ENCODE measurements around the gene CHMP5. TPM values are rescaled to one million over a fixed set of nuclear protein-coding genes. Genes with fewer than 3 reads are reported as not detected.
A peak's percentile ranks its signal among the peaks of the same experiment; 100 is the strongest.

CHMP5 gene
- total RNA-seq, 4 donors from 2014 or later = 48.0 to 77.2 (median 65.2) TPM

DNA sequence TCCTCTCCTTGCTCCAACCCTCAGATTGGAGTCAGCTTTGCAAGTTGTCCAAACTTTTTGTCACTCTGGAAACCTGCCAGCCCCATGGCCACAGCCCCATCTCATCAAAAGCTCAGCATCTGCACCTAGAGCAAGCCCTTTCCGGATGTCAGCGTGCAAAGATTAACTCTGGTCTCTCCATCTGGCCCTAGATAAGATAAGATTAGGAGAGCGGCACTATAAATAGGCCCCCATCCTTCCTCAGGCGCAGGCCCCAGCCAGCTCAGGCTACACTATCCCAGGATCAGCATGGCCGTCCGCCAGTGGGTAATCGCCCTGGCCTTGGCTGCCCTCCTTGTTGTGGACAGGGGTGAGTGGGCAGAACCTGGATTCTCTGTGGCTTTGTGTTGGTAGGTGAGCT lies 24.9 kb upstream of the CHMP5 start, which contains the start of gene SPINK4:
Gene SPINK4 (plus strand): TSS at position 247 of the 400 bp plus-strand sequence. CDS start 42 bp downstream, at position 289.
- intact Hi-C loops (cut with DNase I) = no loop called here
- DNase-seq (ENCODE audit: extremely low spot score) = no peak
- H3K36me3 ChIP-seq = no peaks in the 10 kb centered on the region

DNA sequence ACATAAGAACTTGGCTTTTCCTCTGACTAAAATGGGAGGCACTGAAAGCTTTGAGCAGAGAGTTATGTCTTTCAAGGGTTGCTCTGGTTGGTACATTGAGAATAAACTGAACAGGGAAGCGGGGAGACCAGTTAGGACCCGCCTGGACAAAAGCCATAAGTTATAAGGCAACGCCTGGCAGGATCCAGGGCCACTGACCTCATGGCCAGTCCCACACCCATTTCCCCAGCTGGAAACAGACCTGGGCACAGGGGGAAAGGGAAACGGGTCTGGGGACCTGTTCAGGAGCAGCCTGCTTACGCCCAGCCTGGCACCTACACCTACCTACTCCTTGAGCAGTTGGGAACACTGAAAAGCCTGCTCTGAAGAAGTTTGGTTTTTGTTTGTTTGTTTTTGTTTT lies 23.6 kb upstream of the CHMP5 start:
- no peak for DNase-seq (ENCODE audit: extremely low spot score)
- H3K4me1 ChIP-seq = peaks cover 0 to 7% (median 0%) of the 10 kb centered on the region in 4 donors
- WGBS = 80% methylated on average over 5 of the region's 5 CpGs
- TF ChIP-seq EP300 (IDR thresholded peaks at IDR 0.05) (no peak), POLR2A (IDR thresholded peaks at IDR 0.05; ENCODE audit: low read depth) (no peak), POLR2AphosphoS5 (IDR thresholded peaks at IDR 0.05) (no peak)
- TF ChIP-seq, protein P1, sequence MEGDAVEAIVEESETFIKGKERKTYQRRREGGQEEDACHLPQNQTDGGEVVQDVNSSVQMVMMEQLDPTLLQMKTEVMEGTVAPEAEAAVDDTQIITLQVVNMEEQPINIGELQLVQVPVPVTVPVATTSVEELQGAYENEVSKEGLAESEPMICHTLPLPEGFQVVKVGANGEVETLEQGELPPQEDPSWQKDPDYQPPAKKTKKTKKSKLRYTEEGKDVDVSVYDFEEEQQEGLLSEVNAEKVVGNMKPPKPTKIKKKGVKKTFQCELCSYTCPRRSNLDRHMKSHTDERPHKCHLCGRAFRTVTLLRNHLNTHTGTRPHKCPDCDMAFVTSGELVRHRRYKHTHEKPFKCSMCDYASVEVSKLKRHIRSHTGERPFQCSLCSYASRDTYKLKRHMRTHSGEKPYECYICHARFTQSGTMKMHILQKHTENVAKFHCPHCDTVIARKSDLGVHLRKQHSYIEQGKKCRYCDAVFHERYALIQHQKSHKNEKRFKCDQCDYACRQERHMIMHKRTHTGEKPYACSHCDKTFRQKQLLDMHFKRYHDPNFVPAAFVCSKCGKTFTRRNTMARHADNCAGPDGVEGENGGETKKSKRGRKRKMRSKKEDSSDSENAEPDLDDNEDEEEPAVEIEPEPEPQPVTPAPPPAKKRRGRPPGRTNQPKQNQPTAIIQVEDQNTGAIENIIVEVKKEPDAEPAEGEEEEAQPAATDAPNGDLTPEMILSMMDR (IDR thresholded peaks at IDR 0.05) = no peak
- H3K27ac ChIP-seq (replicated peaks in 1 of 4) = no peak overlapping the region
- no peaks in the 10 kb centered on the region for H3K9me3 ChIP-seq
- no peak overlapping the region for H3K4me3 ChIP-seq
- no peaks in the 10 kb centered on the region for H3K36me3 ChIP-seq
- peaks cover 0 to 7% (median 0%) of the 10 kb centered on the region in 4 donors for H3K27me3 ChIP-seq
- intact Hi-C loops (cut with DNase I) = no loop called here

More for the DNA sequence above, 24.9 kb upstream of the CHMP5 start, which contains the start of gene SPINK4:
- peaks cover 0 to 7% (median 0%) of the 10 kb centered on the region in 4 donors for H3K4me1 ChIP-seq
- H3K9me3 ChIP-seq = no peaks in the 10 kb centered on the region
- WGBS = 57% methylated on average over 7 of the region's 7 CpGs
- H3K27me3 ChIP-seq = peaks cover 0 to 7% (median 0%) of the 10 kb centered on the region in 4 donors
- TF ChIP-seq POLR2A (IDR thresholded peaks at IDR 0.05; ENCODE audit: low read depth) (no peak), EP300 (IDR thresholded peaks at IDR 0.05) (no peak), POLR2AphosphoS5 (IDR thresholded peaks at IDR 0.05) (no peak)
- TF ChIP-seq, protein P1 (IDR thresholded peaks at IDR 0.05) = no peak
- H3K4me3 ChIP-seq = no peak within 1 kb of the TSS
- no peak within 1 kb of the TSS for H3K27ac ChIP-seq (replicated peaks in 1 of 4)

DNA sequence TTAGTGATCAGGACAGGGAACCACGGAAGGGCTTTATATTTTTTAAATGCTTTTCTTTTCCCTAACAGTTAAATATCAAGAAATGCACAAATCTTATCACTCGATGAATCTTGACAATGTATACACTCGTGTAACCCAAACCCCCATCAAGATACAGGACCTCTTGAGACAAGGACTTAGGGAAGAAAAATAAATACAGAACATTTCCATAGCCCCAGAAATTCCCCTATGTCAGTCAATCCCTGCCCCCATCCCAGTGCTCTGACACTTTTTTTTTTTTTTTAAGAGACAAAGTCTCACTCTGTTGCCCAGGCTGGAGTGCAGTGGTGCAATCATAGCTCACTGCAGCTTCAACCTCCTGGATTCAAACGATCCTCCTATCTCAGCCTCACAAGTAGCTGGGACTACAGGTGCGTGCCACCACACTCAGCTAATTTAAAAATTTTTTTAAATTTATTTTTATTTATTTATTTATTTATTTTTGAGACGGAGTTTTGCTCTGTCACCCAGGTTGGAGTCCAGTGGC lies 22.2 kb upstream of the CHMP5 start:
- Histone ChIP-seq H3K4me3 (no peak overlapping the region), H3K4me1 (peaks cover 0 to 7% (median 0%) of the 10 kb centered on the region in 4 donors), H3K27ac (replicated peaks in 1 of 4) (no peak overlapping the region), H3K9me3 (no peaks in the 10 kb centered on the region), H3K27me3 (peaks cover 0 to 7% (median 0%) of the 10 kb centered on the region in 4 donors), H3K36me3 (peaks cover 0 to 2% (median 0%) of the 10 kb centered on the region in 4 donors)
- WGBS = 68% methylated on average over 6 of the region's 6 CpGs
- no peak for TF ChIP-seq EP300 (IDR thresholded peaks at IDR 0.05)
- TF ChIP-seq, protein P1 (IDR thresholded peaks at IDR 0.05) = no peak
- no peak for TF ChIP-seq POLR2AphosphoS5 (IDR thresholded peaks at IDR 0.05)
- no peak for TF ChIP-seq POLR2A (IDR thresholded peaks at IDR 0.05; ENCODE audit: low read depth)
- no peak for DNase-seq (ENCODE audit: extremely low spot score)
- intact Hi-C loops (cut with DNase I) = no loop called here

DNA sequence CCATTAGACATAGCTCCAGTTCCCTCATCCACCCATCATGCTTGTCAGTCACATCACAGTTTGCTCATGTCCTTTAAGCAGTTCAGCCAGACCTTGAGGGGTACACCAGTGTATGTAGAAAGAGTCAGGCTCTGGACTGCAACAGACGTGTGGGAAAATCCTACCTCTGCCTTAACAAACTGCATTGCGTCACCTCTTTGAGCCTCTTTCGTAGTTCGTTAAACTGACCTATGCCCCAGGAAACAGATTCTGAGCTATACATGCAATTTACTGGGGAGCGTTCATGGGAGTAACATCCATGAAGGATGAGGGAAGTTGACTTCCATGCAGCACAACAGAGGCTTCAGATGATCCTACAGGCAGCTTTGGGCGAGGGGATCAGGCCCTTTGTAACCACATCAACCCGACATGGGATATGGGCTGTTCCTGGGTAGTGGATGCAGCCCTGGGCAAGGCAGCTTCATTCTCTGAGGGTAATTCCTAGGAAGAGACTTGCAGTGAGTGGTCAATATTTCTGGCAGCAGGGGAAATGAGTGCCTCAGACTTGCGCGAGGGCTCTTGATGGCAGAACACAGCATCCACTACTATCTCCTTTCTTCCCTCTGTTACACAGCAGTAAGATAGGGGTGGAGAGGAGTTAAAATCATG lies 20.6 kb upstream of the CHMP5 start:
- H3K4me1 ChIP-seq = peaks cover 0 to 7% (median 0%) of the 10 kb centered on the region in 4 donors
- H3K9me3 ChIP-seq = no peaks in the 10 kb centered on the region
- H3K27me3 ChIP-seq = peaks cover 0 to 7% (median 0%) of the 10 kb centered on the region in 4 donors
- no peak overlapping the region for H3K27ac ChIP-seq (replicated peaks in 1 of 4)
- intact Hi-C loops (cut with DNase I) = no loop called here
- DNase-seq (ENCODE audit: extremely low spot score) = peak; percentile 79
- TF ChIP-seq, protein P1 (IDR thresholded peaks at IDR 0.05) = no peak
- TF ChIP-seq POLR2AphosphoS5 (IDR thresholded peaks at IDR 0.05) (no peak), POLR2A (IDR thresholded peaks at IDR 0.05; ENCODE audit: low read depth) (no peak), EP300 (IDR thresholded peaks at IDR 0.05) (no peak)
- WGBS = 77% methylated on average over 9 of the region's 9 CpGs
- peaks cover 0 to 14% (median 7%) of the 10 kb centered on the region in 4 donors for H3K36me3 ChIP-seq
- no peak overlapping the region for H3K4me3 ChIP-seq

Data from esophagus muscularis mucosa (tissue), 4 donors.